WTC11 (cell line): Measurements from ENCODE around the gene PRKAR1B. TPM values are rescaled to one million over a fixed set of nuclear protein-coding genes. Genes with fewer than 3 reads are reported as not detected.

Source experiments
- ATAC-seq: fragments of 200-7000 bp; cut with Tn5 transposase; 2 replicates; pipeline ENCODE4 v1.10.0; 2021; ENCODE audit warnings: mild to moderate bottlenecking, moderate library complexity
- CTCF ChIA-PET: fragments of 300-600 bp; sonication (Branson Sonifier 250); formaldehyde crosslinking; loops from one replicate; lab custom pipeline; 2021; ENCODE audit warnings: antibody characterized with exemption; lab: Charles Lee
- POLR2A ChIA-PET: fragments of 350-600 bp; sonication (Branson Sonifier 250); formaldehyde crosslinking; loops from one replicate; lab custom pipeline; 2021; ENCODE audit warnings: antibody characterized with exemption; lab: Charles Lee
- DNase-seq: peaks from one replicate; pipeline ENCODE4 v3.0.0; 2021; ENCODE audit warnings: low spot score
- H3K27ac Mint-ChIP-seq: 2 replicates; pipeline ENCODE4 v1.8.0; 2021; ENCODE audit warnings: mixed read lengths
- H3K27me3 Mint-ChIP-seq: 2 replicates; pipeline ENCODE4 v1.8.0; 2021; ENCODE audit warnings: low read depth, mild to moderate bottlenecking, moderate library complexity, mixed read lengths
- H3K36me3 Mint-ChIP-seq: 2 replicates; pipeline ENCODE4 v1.8.0; 2021; ENCODE audit warnings: mixed read lengths
- H3K4me1 Mint-ChIP-seq: 2 replicates; pipeline ENCODE4 v1.8.0; 2022; ENCODE audit warnings: mixed read lengths
- H3K4me3 Mint-ChIP-seq: 2 replicates; pipeline ENCODE4 v1.8.0; 2021; ENCODE audit warnings: mild to moderate bottlenecking, moderate library complexity, mixed read lengths
- H3K9me3 Mint-ChIP-seq: 2 replicates; pipeline ENCODE4 v1.8.0; 2021; ENCODE audit warnings: mixed read lengths
- CREM ChIP-seq: sonication (generic); formaldehyde crosslinking; IDR thresholded peaks from 2 replicates; pipeline ENCODE4 v1.8.1; 2022; ENCODE audit warnings: mild to moderate bottlenecking, missing genetic modification reagents, moderate library complexity
- ESRRA ChIP-seq: sonication (generic); formaldehyde crosslinking; IDR thresholded peaks from 2 replicates; pipeline ENCODE4 v1.8.1; 2022; ENCODE audit warnings: mild to moderate bottlenecking, missing genetic modification reagents, borderline replicate concordance
- FOXP1 ChIP-seq: sonication (generic); formaldehyde crosslinking; IDR thresholded peaks from 2 replicates; pipeline ENCODE4 v1.8.0; 2022; ENCODE audit warnings: missing genetic modification reagents, mild to moderate bottlenecking, moderate library complexity, borderline replicate concordance
- HMGA2 ChIP-seq: fragments of 250-450 bp; sonication (Bioruptor Pico); IDR thresholded peaks from 2 replicates; pipeline ENCODE4 v1.4.0; 2021; ENCODE audit warnings: mild to moderate bottlenecking, moderate library complexity
- IRF2 ChIP-seq: sonication (generic); formaldehyde crosslinking; IDR thresholded peaks from 2 replicates; pipeline ENCODE4 v1.8.0; 2022; ENCODE audit warnings: low read depth, missing genetic modification reagents, borderline replicate concordance
- NFYB ChIP-seq: sonication (generic); formaldehyde crosslinking; conservative IDR thresholded peaks from 2 replicates; pipeline ENCODE4 v1.8.0; 2022; ENCODE audit warnings: low read depth, missing genetic modification reagents
- PRRX2 ChIP-seq: fragments of 250-450 bp; sonication (Bioruptor Pico); IDR thresholded peaks from 2 replicates; pipeline ENCODE4 v1.8.0; 2021; ENCODE audit warnings: mild to moderate bottlenecking
- RELA ChIP-seq: sonication (generic); formaldehyde crosslinking; IDR thresholded peaks from 2 replicates; pipeline ENCODE4 v1.8.1; 2022; ENCODE audit warnings: missing genetic modification reagents, mild to moderate bottlenecking, borderline replicate concordance
- SP1 ChIP-seq: sonication (generic); formaldehyde crosslinking; conservative IDR thresholded peaks from 2 replicates; pipeline ENCODE4 v1.8.1; 2022; ENCODE audit warnings: missing genetic modification reagents
- TCF7 ChIP-seq: sonication (generic); formaldehyde crosslinking; IDR thresholded peaks from 2 replicates; pipeline ENCODE4 v1.8.0; 2022; ENCODE audit warnings: mild to moderate bottlenecking, low read depth, missing genetic modification reagents, moderate library complexity
- TEAD1 ChIP-seq: sonication (generic); formaldehyde crosslinking; IDR thresholded peaks from 2 replicates; pipeline ENCODE4 v1.8.0; 2022; ENCODE audit warnings: mild to moderate bottlenecking, missing genetic modification reagents
- TP53 ChIP-seq: sonication (generic); formaldehyde crosslinking; IDR thresholded peaks from 2 replicates; pipeline ENCODE4 v1.8.1; 2023; ENCODE audit warnings: mild to moderate bottlenecking, missing genetic modification reagents
- ZNF396 ChIP-seq: fragments of 250-450 bp; sonication (Bioruptor Pico); IDR thresholded peaks from 2 replicates; pipeline ENCODE4 v1.8.0; 2021; ENCODE audit warnings: mild to moderate bottlenecking, moderate library complexity, borderline replicate concordance
- ZNF423 ChIP-seq: fragments of 250-450 bp; sonication (Bioruptor Pico); IDR thresholded peaks from 2 replicates; pipeline ENCODE4 v2.1.2; 2022; ENCODE audit warnings: mild to moderate bottlenecking, moderate library complexity
- total RNA-seq: library from RNA; stranded (reverse); gene quantifications from 3 replicates; pipeline ENCODE4 v1.2.3, GENCODE V29; 2021
- TF ChIP-seq, protein P1 (sequence below): sonication (generic); formaldehyde crosslinking; IDR thresholded peaks from 2 replicates; pipeline ENCODE4 v1.8.1; 2023; ENCODE audit warnings: mild to moderate bottlenecking, missing genetic modification reagents
- TF ChIP-seq, protein P2 (sequence below): sonication (generic); formaldehyde crosslinking; IDR thresholded peaks from 2 replicates; pipeline ENCODE4 v1.8.0; 2023; ENCODE audit warnings: missing genetic modification reagents
- TF ChIP-seq, protein P3 (sequence below): sonication (generic); formaldehyde crosslinking; IDR thresholded peaks from 2 replicates; pipeline ENCODE4 v1.8.1; 2023; ENCODE audit warnings: mild to moderate bottlenecking, missing genetic modification reagents, moderate library complexity
- TF ChIP-seq, protein P4 (sequence below): fragments of 250-450 bp; sonication (Bioruptor Pico); IDR thresholded peaks from 2 replicates; pipeline ENCODE4 v1.9.0; 2021; ENCODE audit warnings: mild to moderate bottlenecking, borderline replicate concordance
- TF ChIP-seq, protein P5 (sequence below): fragments of 250-450 bp; sonication (Bioruptor Pico); IDR thresholded peaks from 2 replicates; pipeline ENCODE4 v1.9.0; 2021; ENCODE audit warnings: mild to moderate bottlenecking

The PRKAR1B gene
- total RNA-seq, 1 experiment from 2014 or later, result 43.6 TPM

DNA sequence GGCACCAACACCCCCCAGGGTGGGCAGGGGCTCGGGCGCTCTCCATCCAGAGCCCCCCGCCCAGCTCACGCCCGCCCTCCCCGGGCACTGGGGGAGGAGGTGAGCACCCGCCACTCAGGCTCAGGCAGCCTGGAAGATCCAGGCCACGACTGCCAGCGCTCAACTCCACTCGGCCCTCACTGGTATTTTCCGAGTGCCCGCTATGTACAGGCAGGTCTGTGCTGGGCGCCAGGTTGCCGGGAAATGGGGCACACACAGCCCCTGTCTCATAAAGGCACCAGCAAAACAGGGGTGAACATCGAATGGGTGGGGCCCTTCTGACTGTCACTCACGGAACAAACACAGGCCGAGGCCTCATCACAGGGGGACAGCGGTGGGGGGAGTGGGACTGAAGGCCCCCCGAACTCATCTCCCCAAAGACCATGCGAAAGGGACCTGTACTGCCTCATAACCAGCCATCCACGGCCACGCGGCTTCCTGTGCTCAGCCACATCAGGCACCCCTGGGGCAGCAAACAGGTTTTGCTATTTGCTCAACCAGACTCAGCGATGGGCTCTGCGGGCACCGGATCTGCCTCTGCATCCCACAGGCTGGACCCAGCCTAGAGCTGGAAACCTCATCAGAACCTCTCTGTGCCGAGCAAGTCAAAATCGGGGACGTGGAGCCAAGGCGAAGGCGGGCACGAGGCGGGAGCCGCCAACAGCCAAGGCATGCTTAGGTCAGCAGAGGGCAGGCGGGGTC, 99.2 kb downstream of the PRKAR1B start (continued):
- TF ChIP-seq, protein P1, sequence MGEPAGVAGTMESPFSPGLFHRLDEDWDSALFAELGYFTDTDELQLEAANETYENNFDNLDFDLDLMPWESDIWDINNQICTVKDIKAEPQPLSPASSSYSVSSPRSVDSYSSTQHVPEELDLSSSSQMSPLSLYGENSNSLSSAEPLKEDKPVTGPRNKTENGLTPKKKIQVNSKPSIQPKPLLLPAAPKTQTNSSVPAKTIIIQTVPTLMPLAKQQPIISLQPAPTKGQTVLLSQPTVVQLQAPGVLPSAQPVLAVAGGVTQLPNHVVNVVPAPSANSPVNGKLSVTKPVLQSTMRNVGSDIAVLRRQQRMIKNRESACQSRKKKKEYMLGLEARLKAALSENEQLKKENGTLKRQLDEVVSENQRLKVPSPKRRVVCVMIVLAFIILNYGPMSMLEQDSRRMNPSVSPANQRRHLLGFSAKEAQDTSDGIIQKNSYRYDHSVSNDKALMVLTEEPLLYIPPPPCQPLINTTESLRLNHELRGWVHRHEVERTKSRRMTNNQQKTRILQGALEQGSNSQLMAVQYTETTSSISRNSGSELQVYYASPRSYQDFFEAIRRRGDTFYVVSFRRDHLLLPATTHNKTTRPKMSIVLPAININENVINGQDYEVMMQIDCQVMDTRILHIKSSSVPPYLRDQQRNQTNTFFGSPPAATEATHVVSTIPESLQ, result no peak
- TF ChIP-seq, protein P2, sequence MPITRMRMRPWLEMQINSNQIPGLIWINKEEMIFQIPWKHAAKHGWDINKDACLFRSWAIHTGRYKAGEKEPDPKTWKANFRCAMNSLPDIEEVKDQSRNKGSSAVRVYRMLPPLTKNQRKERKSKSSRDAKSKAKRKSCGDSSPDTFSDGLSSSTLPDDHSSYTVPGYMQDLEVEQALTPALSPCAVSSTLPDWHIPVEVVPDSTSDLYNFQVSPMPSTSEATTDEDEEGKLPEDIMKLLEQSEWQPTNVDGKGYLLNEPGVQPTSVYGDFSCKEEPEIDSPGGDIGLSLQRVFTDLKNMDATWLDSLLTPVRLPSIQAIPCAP (CRISPR knock-in tag), result no peak
- TF ChIP-seq CREM (CRISPR knock-in tag) (no peak), TCF7 (CRISPR knock-in tag) (no peak), TP53 (CRISPR knock-in tag) (no peak), FOXP1 (CRISPR knock-in tag) (no peak)
- TF ChIP-seq, all 79 proteins: peak for 0

DNA sequence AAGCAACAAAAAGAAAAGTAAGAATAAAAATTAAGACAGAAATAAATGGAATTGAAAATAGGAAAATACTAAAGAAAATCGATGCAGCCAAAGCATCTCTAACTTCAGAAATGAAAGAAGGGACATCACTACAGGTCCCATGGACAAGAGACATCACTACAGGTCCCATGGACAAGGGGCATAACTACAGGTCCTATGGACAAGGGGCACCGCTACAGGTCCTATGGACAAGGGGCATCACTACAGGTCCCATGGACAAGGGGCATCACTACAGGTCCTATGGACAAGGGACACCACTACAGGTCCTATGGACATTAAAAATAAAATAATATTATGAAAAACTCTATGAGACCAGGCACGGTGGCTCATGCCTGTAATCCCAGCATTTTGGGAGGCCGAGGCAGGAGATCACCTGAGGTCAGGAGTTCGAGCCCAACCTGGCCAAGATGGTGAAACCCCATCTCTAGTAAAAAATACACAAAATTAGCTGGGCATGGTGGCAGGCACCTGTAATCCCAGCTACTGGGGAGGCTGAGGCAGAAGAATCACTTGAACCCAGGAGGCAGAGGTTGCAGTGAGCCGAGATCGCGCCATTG, 101.6 kb downstream of the PRKAR1B start:
- TF ChIP-seq TP53 (CRISPR knock-in tag), result no peak
- TF ChIP-seq, all 79 proteins: peak for 0
- Mint-ChIP-seq H3K4me1 (peaks cover 21% of the 10 kb centered on the region), H3K27me3 (peaks cover 6% of the 10 kb centered on the region), H3K27ac (no peak overlapping the region), H3K36me3 (peaks cover 26% of the 10 kb centered on the region), H3K9me3 (peaks cover 26% of the 10 kb centered on the region), H3K4me3 (no peak overlapping the region)
- no peak for DNase-seq
- CTCF ChIA-PET, result interaction anchor here (0.7 kb wide), 1 partner anchor 85 kb away, joined by 3 read pairs; no protein-coding TSS in a partner anchor
- POLR2A ChIA-PET, result no interaction called here
- ATAC-seq, result no peak

DNA sequence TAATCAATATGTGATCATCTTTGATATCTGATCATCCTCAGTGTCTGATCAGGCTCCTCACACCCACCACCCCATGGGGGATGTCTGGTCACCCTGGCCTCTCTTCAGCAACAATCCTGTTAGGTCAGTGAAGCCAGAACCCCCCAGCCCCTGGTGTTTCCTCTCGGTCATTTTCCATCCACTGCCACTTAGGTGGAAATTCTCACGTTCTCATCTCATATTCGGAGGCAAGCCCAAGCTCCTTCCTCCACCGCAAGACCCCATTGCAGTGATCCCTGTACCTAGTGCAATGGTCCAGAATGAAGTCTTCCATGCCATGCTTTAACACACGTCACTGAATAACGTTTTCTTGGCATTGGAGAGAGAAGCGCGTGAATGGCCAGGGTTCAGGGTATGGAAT, 103.6 kb downstream of the PRKAR1B start:
- H3K27me3 Mint-ChIP-seq, result peaks cover 6% of the 10 kb centered on the region
- peaks cover 30% of the 10 kb centered on the region for H3K4me1 Mint-ChIP-seq
- H3K9me3 Mint-ChIP-seq, result peaks cover 31% of the 10 kb centered on the region
- POLR2A ChIA-PET, result no interaction called here
- TF ChIP-seq SP1 (no peak), ESRRA (CRISPR knock-in tag) (no peak), TEAD1 (no peak), CREM (CRISPR knock-in tag) (no peak), RELA (CRISPR knock-in tag) (no peak), ZNF396 (CRISPR knock-in tag) (no peak), NFYB (CRISPR knock-in tag) (no peak), IRF2 (CRISPR knock-in tag) (no peak), ZNF423 (no peak), HMGA2 (no peak), PRRX2 (no peak), FOXP1 (CRISPR knock-in tag) (no peak)
- TF ChIP-seq, protein P3, sequence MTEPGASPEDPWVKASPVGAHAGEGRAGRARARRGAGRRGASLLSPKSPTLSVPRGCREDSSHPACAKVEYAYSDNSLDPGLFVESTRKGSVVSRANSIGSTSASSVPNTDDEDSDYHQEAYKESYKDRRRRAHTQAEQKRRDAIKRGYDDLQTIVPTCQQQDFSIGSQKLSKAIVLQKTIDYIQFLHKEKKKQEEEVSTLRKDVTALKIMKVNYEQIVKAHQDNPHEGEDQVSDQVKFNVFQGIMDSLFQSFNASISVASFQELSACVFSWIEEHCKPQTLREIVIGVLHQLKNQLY, result no peak
- TF ChIP-seq, protein P4, sequence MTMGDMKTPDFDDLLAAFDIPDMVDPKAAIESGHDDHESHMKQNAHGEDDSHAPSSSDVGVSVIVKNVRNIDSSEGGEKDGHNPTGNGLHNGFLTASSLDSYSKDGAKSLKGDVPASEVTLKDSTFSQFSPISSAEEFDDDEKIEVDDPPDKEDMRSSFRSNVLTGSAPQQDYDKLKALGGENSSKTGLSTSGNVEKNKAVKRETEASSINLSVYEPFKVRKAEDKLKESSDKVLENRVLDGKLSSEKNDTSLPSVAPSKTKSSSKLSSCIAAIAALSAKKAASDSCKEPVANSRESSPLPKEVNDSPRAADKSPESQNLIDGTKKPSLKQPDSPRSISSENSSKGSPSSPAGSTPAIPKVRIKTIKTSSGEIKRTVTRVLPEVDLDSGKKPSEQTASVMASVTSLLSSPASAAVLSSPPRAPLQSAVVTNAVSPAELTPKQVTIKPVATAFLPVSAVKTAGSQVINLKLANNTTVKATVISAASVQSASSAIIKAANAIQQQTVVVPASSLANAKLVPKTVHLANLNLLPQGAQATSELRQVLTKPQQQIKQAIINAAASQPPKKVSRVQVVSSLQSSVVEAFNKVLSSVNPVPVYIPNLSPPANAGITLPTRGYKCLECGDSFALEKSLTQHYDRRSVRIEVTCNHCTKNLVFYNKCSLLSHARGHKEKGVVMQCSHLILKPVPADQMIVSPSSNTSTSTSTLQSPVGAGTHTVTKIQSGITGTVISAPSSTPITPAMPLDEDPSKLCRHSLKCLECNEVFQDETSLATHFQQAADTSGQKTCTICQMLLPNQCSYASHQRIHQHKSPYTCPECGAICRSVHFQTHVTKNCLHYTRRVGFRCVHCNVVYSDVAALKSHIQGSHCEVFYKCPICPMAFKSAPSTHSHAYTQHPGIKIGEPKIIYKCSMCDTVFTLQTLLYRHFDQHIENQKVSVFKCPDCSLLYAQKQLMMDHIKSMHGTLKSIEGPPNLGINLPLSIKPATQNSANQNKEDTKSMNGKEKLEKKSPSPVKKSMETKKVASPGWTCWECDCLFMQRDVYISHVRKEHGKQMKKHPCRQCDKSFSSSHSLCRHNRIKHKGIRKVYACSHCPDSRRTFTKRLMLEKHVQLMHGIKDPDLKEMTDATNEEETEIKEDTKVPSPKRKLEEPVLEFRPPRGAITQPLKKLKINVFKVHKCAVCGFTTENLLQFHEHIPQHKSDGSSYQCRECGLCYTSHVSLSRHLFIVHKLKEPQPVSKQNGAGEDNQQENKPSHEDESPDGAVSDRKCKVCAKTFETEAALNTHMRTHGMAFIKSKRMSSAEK (CRISPR knock-in tag), result no peak
- TF ChIP-seq, protein P5, sequence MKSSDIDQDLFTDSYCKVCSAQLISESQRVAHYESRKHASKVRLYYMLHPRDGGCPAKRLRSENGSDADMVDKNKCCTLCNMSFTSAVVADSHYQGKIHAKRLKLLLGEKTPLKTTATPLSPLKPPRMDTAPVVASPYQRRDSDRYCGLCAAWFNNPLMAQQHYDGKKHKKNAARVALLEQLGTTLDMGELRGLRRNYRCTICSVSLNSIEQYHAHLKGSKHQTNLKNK (CRISPR knock-in tag), result no peak
- H3K4me3 Mint-ChIP-seq, result no peak overlapping the region
- DNase-seq (no peak), ATAC-seq (no peak)
- H3K36me3 Mint-ChIP-seq, result peaks cover 35% of the 10 kb centered on the region
- H3K27ac Mint-ChIP-seq, result no peak overlapping the region
- CTCF ChIA-PET, result no interaction called here
